ENCODE results near the gene KANSL1.

The KANSL1 gene

DNA sequence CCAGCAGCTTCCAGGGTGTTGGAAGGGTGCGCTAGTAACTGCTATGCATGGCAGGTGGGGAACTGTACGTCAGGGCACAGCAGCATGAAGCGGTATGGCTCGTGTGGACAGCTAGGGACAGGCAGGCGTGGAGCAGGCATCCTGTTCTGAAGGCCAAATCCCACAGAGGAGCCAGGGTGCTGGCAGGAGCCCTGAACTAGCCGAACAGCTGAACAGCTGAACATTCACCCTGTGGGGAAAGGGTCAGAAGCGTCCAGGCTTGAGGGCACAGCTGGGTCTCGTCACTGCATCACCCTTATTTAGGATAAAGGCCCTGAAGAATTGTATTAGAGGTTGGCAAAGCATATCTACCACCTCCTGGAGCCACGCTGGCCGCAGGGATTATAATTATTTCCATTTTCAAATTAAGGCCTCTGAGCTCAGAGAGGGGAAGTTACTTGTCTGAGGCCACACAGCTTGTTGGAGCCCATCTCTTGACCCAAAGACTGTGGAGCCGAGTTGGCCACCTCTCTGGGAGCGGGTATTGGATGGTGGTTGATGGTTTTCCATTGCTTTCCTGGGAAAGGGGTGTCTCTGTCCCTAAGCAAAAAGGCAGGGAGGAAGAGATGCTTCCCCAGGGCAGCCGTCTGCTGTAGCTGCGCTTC is 197.5 kb downstream of the KANSL1 start:
- DNase-seq = no peak

DNA sequence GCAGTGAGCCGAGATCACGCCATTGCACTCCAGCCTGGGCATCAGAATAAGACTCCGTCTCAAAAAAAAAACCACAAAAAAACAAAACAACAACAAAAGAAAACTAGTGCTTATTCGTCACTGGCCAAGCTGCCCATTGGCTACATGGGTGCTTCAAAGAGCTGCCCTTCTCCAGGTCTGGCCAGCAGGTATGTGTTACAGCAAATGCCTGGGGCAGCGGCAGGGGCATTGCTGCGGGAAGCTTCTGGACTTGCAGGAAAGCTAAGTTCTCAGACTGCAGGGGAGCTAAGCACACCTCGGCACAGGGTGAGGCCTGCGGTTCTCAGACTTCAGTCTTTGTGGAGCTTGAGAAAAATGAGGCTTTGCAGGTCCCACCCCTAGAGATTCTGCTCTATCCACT is 198.2 kb downstream of the KANSL1 start:
- no peak for DNase-seq

DNA sequence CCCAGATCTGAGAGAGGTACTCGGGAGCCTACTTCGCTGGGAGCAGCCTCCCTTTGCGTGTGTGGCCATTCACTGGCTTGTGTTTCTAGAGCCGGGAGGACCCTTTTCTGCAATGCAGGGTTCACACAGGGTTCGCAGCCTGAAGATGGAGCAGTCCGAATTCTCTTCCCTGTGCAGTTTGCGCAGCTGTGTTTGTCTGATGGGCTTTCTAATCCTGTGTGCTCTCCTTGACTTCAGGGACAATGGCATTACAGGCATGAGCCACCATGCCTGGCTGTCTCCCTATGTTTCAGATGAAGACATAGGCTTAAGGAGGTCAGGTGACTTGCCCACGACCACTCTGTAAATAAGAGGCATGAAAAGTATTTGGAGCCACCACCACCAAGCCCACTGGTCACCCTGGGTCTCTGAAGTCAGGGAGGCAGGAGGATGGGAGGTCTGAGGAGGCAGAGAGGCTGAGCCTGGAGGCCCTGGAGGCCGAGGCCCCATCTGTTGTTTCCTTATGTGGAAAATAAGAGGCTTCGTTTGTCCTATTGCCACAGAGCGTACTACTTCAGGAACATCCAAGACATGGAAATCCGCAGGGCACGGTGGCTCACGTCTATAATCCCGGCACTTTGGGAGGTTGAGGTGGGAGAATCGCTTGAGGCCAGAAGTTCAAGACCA is 199.1 kb downstream of the KANSL1 start:
- DNase-seq = no peak

DNA sequence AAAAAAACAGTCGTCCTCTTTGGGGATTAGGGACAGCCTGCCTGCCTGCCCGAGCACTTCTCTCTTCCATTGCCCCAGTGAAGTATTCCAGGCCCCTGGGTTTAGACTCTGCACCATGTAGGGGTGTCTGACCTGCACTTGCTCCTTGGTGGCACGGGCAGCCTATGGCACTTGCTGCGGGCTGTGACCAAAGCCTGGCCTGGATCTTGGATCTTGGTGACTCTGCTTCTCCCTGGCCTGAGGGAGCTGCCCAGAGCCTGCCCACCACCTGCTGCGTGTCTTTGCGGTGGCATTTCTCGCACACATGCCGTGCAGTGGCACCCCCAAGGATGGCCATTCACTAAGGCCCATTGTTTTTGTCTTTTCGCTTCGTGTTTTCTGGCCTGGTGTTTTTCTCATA is 200.3 kb downstream of the KANSL1 start:
- no peak for DNase-seq

DNA sequence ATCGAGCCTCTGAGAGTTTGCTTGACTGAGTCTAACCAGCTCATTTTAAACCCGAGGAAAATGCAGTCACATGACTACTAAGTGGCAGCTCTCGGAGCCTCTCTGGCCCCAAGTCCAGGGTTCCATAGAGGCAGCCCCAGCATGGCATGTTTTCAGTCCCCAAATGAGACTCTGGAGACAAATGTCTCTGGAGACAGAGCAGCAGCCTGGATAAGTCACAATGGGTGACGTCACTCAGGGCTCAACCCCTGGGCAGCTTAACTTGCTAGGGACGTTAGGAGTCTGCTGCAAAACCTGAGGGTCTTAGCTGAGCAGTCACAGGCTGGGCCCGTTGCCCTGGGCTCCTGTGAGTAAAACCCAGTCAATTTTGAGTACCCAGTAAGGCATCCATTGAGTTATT is 201.1 kb downstream of the KANSL1 start:
- no peak for DNase-seq

DNA sequence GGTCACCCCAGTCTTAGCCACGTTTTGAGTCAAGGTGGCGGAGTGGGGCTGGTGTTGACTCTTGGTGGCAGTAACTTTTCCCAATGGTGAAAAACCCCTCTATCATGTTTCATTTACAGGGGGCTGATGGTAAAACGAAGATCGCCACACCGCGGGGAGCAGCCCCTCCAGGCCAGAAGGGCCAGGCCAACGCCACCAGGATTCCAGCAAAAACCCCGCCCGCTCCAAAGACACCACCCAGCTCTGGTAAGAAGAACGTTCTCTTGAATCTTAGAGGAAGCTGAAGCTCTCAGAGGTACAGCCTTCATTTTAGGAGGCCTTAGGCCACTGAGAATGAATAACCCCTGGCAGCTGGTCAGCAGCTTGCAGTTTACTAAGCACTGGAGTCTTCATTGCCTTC is 201.9 kb downstream of the KANSL1 start:
- no peak for DNase-seq

DNA sequence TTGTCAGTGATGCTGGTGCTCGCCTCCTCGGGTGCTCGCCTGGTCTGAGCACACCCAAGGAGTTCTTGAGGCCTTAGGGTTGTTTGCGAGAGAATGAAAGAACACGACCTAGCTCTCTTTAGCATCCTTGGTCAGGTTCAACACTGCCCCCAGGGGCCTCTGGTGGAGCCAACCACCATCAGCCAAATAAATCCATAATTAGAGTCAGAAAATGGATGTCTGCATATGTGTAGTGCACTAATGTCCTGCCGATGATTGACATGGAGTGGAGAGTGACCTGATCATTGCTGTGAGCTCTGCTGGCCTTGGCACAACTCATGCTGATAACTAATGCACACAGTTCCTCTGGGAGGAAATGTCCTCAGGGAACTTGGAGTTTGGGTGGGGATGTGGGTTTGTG is 202.3 kb downstream of the KANSL1 start:
- no peak for DNase-seq

DNA sequence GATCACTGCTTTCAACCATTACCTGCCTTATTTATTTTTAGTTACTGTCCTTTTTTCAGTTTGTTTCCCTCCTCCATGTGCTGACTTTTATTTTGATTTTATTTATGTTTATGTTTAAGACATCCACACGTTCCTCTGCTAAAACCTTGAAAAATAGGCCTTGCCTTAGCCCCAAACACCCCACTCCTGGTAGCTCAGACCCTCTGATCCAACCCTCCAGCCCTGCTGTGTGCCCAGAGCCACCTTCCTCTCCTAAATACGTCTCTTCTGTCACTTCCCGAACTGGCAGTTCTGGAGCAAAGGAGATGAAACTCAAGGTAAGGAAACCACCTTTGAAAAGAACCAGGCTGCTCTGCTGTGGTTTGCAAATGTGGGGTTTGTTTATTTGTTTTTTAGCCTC is 203.5 kb downstream of the KANSL1 start:
- no peak for DNase-seq

DNA sequence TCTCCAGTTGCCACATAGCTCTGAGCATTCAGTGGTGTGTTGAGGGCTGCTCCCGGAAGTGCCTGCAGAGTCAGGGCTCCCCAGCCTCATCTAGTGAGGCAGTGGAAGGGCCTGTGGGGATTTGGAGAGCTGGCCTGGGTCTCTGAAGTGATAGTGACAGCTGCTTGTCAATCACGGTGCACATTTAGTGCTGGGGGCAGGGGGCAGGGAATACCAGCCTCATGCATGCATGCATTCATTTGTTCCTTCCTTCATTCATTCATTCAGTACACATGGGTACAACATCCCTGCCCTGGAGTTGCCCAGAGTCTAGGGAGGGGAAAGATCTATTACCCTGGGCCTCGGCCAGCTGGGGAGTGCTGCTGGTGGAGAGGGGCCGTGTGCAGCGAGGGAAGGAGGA is 205.5 kb downstream of the KANSL1 start:
- DNase-seq = no peak

DNA sequence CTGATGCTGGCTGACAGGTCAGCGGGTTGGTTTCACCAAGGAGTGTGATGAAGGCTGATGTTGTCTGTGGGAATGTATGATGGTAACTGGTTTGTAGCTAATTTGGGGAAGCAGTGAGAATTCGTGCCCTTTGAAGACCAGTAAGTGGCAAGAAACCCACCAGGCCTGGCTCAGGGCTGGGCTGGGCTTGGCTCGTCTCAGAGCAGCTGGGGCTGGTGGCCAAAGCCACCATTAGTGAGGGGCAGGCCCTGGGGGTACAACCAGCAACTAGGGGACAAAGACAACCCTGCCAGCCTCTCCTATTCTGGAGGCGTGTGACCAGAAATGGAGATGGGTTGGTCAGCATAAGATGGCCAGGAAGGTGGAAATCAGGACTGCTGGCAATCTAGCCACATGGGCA is 207.2 kb downstream of the KANSL1 start:
- no peak for DNase-seq

DNA sequence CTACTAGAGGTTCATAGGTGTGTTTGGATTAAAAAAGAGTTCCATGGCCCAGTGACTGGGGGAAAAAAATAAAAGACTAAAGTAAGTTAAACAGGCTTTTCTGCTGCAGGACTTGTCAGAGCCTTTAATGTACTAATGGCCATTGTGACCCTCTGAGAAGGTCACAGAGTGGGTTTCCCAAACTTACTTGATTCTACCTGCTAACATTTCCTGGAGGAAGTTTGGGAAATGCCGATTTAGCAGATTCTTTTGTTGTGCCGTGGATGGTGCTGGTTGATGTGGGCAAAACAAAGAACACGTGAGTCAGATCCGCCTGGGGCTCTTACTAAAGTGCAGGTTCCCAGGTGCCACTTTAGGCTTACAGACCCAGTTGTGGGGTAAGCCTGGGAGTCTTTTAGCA is 207.8 kb downstream of the KANSL1 start:
- no peak for DNase-seq

DNA sequence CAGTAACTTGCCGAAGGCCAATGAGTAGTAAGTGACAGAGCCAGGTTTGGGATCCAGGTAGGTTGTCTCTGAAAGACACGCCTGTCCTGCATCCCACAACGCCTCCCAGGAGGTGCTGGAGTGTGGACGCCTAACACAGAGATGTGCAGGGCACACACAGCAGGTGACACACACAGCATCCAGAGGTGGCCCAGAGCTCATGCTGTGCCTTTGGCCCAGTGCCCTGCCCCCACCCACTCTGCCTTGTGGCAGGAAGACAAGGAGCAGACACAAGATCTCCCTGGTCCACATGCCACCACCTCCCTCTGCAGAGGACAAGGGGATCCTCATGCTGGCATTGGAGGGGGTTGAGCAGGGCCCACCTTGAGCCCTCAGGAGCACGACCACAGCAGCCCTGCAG is 208.9 kb downstream of the KANSL1 start:
- DNase-seq = no peak

DNA sequence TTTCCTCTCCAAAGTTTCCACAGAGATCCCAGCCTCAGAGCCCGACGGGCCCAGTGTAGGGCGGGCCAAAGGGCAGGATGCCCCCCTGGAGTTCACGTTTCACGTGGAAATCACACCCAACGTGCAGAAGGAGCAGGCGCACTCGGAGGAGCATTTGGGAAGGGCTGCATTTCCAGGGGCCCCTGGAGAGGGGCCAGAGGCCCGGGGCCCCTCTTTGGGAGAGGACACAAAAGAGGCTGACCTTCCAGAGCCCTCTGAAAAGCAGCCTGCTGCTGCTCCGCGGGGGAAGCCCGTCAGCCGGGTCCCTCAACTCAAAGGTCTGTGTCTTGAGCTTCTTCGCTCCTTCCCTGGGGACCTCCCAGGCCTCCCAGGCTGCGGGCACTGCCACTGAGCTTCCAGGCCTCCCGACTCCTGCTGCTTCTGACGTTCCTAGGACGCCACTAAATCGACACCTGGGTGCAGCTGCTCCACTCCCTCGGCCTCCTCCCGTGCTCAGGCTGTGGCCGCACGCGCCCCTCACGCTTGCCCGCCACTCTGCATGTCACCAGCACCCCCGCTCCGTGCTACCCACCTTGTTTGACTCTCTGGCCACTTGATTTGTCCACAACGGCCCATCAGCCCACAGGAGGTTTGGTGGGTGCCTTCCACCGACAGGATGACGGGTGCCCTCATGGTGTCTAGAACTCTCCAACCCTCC is 209.5 kb downstream of the KANSL1 start:
- DNase-seq = no peak

DNA sequence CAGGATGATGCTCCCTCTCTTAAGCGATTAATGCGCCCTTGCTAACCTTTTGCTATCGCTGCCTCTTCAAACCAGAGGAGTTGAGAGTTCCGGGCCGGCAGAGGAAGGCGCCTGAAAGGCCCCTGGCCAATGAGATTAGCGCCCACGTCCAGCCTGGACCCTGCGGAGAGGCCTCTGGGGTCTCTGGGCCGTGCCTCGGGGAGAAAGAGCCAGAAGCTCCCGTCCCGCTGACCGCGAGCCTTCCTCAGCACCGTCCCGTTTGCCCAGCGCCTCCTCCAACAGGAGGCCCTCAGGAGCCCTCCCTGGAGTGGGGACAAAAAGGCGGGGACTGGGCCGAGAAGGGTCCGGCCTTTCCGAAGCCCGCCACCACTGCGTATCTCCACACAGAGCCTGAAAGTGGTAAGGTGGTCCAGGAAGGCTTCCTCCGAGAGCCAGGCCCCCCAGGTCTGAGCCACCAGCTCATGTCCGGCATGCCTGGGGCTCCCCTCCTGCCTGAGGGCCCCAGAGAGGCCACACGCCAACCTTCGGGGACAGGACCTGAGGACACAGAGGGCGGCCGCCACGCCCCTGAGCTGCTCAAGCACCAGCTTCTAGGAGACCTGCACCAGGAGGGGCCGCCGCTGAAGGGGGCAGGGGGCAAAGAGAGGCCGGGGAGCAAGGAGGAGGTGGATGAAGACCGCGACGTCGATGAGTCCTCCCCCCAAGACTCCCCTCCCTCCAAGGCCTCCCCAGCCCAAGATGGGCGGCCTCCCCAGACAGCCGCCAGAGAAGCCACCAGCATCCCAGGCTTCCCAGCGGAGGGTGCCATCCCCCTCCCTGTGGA is 210.2 kb downstream of the KANSL1 start:
- no peak for DNase-seq

DNA sequence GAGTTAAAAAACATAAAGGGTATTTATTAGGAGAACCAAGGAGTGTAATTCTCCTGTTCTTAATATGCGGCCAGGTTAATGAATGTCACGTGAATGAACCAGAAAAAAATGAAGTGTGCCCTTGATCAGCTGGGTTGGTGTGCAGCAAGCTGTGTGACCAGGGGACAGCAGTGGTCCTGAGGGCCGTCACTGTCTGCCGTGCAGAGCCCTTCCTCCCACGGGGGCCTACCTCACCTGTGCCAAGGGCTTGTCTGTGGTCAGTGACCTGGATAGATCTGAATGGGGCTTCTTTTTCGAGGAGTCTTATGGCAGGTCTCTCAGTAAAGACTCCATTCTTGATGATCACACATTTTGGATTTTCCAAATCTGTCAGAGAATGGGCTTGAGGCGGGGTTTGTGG is 211.9 kb downstream of the KANSL1 start:
- no peak for DNase-seq

DNA sequence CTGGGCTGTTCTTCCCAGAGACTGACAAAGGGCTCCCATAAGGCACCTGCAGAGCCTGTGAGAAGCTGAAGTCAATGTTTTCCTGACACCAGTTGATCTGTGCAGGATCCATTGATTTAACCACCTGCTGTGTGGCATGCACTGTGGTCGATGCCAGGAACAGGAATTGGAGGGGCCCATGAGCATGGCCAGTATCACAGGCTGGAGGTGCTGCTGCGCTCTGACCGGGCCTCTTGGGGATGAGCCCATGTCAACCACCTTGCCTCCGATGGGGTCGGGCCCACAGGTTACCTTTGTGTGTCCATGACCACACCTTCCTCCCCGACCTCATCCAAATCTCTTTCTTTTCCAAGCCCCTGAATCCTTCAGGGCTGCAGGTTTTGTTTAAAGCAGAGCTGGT is 212.4 kb downstream of the KANSL1 start:
- DNase-seq = no peak

Data from activated CD4-positive, CD25-positive, alpha-beta regulatory T cell treated with anti-CD3 and anti-CD28 coated beads, Interleukin-2, amount 50 U/mL, for 72 hours (primary cell).